HCEC 1CT (cell line): Measurements from ENCODE around the gene ADAMTSL1.

Source experiments
- DNase-seq: peaks from one replicate; pipeline ENCODE4 v3.0.0-alpha.2; 2017

Gene ADAMTSL1

DNA sequence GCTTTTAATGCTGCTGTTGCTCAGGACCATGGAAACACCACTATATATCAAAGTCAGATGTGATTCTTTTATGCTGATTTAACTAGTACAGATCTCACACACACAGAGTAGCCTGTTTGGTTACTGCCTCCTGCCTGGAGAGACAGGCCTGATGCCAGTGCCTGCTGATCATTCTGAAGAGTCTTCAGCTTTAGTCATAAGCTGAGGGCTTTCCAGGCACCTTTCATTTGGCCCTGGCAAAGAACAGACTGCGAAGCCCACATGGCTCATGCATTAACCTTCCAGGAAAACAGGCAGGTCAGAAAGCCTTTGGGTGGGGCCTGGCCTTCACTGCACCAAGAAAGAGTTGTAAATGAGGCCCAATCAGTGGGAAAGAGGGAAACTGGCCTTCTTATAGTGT lies 414.3 kb downstream of the ADAMTSL1 start:
- no peak for DNase-seq

DNA sequence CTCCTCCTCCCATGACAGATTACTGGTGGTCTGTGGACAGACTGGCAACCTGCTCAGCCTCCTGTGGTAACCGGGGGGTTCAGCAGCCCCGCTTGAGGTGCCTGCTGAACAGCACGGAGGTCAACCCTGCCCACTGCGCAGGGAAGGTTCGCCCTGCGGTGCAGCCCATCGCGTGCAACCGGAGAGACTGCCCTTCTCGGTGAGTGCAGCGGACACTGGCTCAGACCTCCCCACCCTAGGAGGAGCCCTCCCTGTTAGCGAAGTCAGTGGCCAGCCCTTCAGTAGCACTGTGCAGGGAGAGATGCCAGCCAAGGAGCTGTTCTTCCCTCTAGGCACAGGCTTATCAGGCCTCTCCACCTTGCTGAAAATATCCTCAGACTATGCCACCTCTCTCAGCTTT lies 415.6 kb downstream of the ADAMTSL1 start:
- DNase-seq = no peak

DNA sequence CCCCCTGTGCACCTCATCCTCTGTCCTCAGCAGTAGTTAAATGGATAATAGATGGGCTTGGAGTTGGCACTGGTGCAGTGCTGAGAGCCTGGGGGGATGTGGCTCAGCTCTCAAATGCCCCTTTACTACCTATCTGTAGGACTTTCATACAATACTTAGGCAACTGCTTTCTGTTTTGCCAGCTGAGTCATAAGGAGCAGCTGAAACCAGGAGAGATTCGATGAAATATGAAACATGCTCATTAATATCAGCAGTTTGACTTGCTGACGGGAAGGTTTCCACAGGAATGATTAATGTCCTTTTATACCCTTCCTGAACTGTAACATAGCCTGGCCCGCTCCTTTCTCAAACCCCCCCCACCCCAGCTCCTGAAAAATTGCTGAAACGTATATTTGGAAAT lies 416.4 kb downstream of the ADAMTSL1 start:
- DNase-seq = peak; percentile 2

DNA sequence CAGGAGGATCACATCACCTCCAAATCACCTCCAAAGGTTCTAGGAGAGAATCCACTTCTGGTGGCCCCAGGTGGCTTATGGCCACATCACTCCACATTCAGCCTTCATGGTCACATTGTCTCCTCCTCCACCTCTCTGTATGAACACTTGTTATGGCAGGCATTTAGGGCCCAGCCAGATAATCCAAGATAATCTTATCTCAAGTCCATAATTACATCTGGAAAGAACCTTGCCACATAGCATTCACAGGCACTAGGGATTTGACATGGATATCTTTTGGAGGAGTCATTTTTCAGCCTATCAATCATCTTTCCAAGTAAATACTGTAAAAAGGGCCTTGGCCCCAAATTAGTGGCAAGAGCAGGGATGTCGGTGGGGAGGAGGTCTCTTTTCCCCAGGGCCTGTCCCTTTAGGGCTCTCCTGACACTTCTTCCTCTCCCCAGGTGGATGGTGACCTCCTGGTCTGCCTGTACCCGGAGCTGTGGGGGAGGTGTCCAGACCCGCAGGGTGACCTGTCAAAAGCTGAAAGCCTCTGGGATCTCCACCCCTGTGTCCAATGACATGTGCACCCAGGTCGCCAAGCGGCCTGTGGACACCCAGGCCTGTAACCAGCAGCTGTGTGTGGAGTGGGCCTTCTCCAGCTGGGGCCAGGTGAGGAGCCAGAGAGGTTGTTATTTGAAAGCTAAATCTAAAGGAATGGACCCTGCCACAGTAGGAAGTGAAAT lies 418.2 kb downstream of the ADAMTSL1 start:
- no peak for DNase-seq

DNA sequence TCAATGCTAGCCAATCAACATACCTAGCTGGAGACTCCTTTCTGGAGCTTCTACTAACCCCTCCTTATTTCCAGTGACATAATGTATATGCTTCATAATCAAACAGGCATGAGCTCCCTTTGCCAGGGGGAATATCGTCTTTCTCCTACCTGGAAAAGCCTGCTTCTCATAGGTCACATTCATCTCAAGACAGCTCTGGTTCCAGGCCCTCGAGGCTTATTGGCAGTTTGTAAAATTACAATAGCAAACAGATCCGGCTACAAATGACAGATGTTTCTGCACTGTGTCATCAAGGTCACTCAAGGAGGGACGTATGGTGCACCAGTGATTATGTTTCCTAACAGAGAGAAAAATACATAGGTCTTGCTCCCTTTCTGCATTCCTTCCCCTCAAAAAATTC lies 419.1 kb downstream of the ADAMTSL1 start:
- DNase-seq = no peak

DNA sequence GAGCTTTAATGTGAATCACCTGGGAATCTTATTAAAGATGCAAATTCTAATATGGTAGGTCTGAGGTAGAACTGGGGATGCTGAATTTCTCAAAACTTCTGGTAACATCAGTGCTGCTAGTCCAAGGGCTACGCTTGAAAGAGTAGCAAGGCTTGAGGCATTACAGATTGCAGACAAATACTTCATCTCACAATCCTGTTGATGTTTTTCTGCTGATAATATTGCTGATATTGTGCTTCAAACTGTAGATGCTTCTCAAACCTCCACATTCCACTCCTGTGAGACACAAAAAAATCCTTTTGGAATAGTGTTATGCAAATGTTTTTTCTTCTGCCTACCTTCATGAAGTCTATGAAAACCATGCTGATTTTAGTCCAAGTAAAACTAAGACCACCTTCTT lies 419.5 kb downstream of the ADAMTSL1 start:
- DNase-seq = no peak

DNA sequence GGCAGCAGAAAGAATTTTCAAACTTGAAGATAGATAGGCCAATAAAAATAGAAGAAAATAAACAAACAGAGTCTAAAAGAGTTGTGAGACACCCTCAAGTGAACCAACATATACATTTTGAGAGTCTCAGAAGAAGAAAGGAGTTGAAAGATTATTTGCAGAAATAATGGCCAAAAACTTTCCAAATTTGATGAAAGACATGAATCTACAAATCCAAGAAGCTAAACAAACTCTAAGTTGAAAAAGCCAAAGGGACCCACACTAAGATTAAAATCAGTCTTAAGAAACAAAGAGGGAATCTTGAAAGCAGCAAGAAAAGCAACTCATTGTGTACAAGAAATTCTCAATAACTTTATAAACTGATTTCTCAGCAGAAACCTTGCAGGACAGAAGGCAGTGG lies 422.1 kb downstream of the ADAMTSL1 start:
- no peak for DNase-seq

DNA sequence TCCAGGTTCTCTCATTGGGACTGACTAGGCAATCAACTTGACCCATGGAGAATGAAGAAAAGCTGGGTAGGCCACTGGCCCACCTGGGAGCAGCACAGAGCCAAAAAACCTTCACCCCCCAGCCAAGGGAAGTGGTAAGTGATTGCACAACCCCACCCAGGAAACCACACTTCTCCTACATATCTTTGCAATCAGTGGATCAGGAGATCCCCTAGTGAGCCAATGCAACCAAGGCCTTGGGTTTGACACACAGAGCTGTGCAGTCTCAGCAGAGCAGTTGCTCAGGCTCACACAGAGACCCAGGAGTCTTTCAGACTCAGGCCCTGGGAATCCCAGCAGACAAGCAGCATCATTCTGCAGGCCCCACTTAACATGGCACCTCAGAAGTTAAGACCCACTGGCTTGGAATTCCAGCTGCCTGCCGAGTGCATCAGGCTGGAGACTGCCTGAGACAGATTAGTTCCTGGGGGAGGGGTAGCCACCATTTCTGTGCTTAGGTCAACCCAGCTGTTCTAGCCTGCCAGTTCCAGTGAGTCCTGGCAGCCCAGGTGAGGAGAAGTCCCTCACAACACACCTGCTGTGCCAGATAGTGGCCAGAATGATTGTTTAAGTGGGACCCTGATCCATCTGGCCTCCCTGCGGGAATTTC lies 422.7 kb downstream of the ADAMTSL1 start:
- peak; percentile 51 for DNase-seq

DNA sequence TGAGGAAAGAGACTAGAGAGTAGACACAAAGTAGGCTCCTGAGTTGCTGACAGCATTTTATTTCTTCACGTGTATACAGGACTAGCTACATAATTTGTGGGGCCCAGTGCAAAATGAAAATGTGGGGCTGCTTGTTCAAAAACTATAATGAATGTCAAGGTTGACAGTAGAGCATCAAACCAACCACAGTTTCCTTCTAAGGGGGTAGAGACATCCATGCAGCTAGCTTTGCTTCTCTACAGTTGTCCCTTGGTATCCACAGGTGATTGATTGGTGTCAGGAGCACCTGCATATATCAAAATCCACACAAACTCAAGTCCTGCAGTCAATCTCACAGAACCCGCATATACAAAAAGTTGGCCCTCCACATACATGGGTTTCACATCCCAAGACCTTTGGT lies 429.5 kb downstream of the ADAMTSL1 start:
- no peak for DNase-seq

DNA sequence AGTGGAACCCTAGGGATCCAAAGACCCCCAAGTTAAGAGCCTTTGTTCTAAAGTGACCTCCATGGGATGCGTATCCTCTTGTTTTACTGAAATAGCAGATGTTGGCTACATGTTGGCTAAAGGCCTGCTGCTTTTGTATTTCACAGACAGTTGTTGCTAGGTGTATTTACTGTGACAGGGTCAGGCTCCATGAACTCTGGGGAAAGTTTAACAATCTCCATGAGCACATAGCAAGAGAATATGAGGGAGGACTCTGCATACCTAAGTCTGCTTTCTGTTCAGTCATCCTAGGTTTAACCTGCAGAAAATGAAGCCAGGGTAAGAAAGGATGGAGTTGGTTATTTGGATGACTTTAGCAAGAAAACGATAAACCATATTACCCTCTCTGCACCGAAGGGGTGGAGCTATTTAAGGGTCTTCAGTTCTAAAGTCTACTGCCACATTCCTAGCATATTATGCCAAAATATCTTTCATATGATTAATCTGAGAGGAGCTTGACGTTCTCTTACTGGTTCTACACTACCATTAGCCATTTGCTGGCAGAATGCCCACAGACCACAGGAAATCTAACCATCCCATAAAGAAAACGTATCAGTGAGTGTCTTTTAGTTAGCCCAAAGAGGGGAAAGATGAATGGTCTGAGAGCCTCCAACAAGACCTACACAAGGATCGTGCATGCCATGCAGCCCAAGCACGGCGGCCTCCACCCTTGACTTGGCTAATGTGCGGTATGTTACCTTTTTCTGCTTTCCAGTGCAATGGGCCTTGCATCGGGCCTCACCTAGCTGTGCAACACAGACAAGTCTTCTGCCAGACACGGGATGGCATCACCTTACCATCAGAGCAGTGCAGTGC lies 431.3 kb downstream of the ADAMTSL1 start:
- DNase-seq = peak; percentile 57

DNA sequence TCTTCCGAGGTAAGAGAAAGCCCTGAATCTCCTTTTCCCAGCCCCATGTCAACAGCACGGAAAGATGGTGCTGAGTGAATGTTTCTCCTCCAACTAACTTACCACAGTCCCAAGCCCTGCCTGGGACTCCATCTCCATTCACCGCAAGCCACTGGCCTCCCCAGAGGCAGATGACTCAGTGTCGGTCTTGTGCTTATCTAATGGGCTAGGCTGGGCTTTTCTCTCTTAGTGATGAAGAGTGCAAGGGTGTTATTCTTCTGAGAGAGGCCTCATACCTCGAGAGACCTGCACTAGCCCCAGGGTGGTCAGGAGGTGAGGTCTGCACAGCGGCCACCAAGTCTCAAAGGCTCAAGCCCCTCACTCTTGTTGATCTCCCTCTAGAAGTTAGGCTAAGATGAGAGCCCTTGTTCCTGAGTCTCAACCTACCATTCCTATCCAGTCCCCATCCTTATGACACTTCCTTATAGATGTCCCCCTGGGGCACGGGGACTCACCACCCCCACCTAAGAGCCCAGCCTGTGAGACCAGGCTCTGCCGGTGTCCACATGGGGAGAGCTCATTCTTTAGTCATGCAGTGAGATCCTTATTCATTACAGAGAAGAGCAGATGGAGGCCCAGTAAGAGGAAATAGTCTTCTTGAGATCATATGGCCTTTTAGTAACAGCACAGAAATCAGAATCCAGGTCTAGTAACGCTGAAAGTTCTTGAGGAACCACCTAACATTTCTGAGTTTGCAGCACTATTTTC lies 432.1 kb downstream of the ADAMTSL1 start:
- DNase-seq = no peak

DNA sequence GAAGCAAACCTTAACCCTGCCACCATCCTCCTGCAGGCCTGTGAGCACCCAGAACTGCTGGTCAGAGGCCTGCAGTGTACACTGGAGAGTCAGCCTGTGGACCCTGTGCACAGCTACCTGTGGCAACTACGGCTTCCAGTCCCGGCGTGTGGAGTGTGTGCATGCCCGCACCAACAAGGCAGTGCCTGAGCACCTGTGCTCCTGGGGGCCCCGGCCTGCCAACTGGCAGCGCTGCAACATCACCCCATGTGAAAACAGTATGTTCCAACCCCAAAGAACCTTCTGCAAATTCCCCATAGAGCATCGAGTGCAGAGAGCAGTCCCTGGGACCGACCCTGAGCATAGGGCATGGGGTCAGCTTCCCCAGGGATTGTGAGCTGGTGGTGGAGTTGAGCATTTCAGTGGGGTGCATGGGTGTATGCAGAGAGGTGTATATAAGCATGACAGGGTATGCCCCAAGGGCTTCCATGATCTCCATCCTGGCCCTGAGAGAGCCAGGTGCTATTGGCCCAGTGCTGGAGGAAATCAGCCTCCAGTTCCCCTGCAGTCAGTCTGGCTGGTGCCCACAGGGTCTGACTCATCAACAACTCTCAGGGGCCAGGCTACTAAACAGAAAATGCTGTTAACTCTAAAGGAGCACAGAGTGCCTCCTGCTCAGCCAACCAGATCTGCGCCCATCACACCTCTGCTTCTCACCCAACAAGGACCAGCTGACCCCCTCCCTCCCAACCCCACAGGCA lies 432.9 kb downstream of the ADAMTSL1 start:
- peak; percentile 48 for DNase-seq

DNA sequence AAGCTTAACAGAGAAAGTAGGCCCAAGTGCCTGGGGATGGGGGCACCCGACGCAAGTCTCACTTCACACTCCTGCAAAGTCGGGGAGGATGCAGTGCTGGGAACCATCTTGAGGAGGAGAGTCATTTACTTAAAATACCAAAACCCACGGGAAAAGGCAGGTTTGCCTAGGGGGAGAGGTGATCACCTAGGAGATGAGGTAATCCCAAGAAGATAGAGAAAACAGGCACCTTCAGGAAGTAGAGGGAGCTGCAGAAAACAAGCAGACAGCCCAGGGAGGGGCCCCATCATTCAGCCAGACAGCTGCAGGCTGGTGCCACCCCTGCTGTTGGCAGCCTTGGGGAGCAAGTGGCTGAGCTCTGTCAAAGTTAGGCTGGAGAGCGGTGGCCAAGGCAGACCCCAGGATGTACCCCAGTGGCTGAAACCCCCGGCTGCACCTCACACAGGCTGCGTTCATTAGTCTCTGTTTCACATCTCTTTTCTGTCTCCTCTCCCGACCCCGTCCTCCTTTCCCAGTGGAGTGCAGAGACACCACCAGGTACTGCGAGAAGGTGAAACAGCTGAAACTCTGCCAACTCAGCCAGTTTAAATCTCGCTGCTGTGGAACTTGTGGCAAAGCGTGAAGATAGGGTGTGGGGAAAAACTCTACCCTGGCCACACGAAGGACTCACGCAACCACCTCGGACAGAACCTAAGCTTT lies 434.1 kb downstream of the ADAMTSL1 start:
- no peak for DNase-seq

DNA sequence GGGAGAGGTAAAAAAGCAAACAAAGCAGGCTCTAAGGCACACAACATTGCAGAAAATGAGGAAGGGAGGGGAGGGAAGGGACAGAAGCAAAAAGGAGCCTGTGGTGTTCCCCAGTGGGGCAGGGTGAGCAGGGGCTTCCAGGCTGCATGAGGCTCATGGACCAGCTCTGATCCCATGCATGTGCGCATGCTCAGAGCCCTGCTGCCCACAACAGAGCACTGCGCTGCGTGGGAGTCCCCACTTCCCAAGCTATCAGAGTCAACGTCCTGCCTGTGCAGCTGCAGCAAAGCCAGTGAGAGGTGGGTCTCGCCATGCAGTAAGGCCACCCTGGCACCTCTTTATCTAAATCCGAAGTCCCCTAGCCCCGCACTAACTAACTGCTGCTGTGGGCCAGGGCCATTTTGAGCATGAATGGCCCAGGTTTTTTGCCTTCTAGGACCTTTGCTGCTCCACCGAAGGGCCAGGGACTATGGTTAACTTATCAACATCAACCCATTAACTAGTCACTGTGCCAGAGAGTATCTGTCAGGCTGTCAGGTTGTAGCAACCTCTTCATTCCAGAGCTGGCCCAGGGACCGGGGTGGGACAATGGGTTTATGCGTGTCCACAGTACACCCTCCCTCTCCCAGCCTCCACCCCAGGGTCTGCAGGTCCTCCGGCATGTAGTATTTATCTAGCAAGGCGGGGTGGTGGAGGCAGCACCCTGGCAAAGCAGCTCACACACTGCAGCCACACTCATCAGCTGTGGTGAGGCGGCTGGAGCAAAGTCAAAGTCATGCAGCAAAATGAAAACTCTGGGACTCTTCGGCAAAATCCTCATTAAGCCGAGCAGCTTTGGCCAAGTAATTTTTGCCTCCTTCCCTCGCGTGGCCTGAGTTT lies 435.4 kb downstream of the ADAMTSL1 start:
- no peak for DNase-seq

DNA sequence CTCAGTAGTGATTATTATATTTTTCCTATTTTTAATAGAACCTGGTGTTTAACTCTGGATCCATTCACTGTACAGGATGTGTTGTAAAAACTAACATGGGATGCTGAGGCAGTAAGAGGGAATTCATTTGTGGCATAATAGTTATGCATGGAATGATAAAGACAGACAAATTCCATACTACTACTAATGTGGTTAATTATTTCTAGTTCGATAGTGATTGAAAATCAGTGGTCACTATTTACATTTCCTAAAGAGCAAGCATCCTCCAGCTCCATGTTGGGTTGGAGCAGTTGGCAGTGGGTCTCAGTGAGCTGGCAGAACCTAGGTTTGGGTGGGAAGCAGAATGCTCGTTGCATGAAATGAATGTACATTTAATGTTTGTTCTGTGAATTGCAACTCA lies 436.5 kb downstream of the ADAMTSL1 start:
- DNase-seq = peak; percentile 2

DNA sequence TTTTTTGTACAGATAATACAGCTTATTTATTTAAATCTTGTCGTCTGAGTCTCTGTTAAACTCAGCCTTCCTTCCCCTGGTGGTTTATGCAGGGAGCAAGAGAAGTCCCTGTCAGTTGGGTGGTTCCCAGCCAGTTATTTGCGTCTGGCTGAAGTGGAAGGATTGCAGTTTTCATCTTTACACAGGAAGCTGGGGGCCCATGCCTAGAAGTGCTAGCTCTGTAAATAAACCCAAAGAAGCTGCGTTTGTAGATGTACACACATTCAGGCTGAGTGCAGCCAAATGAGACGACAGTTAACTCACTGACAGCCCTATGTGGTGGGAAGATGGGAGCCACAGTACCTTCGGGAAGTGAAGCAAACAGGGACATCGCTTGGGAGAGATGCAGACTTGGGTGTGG lies 437.0 kb downstream of the ADAMTSL1 start:
- no peak for DNase-seq

DNA sequence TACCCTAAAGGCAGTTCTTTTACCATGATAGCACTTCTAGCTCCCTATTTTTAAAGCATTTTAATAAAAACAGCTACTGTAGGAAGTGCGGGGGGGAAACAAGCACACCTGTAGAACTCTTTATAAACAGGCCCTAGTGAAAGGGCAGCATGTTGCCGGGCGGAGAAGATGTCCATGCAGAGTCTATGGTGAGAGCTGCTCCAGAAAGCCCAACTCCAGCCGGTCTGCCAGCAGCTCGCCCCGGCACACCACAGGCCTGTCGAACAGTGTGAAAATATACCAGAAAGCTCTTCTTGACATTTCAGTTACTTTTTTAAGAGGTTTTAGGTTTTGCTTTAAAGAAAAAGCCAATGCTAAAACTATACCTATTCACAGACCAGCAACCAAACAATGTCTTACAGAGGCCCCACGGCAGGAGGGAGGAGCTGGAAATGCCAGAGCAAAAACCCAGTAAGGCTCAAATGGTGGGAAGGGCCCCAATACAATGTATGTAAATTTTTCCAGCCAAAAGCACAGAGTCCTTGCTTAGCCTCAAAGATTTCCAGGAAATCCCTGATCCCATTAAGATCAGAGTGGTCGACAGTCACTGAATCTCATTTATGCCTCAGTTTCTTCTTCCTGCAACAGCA lies 437.9 kb downstream of the ADAMTSL1 start:
- no peak for DNase-seq

DNA sequence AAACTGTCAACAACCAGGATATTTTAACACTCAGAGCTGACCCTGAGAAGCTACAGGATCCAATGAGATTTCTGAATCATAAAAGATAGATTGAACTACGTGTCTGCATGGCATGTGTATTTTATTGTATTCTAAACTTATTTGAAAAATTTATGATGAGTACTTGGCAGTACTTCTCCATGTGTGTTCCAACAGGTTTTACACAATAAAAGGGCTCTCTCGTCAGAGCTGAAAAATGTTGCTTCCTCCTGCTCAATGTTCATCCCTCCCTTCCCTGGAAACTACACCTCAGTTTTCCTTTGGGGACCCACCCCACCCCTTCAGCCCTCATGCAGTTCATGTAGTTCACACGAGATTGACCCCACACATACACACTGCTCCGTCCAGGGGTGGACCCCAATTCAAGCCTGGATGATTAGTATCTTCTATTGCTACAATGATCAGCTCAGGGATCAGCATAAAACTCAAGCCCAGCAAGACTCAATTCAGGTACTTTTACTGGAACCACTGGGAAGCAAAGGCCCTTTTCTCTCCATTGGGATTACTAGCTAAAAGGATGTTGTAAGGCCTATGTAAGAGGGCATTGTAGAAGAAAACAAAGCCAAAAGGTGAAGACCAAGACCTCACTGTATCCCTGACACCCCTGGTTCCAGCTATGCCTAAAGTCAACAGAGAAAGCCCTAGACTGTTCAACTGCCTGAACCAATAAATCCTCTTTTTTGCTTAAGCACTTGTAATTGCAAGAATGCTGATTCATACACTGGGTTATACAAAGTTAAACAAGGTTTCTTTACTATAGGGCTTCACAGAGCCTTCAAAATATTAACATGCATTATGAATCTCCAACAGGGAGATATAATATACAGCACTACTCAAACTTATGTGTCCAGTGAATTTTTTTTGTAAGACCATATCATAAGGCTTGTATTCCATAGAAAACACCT lies 446.5 kb downstream of the ADAMTSL1 start:
- DNase-seq = no peak
